ENCODE data around the gene ATG10. TPM values are rescaled to one million over a fixed set of nuclear protein-coding genes. Genes with fewer than 3 reads are reported as not detected.

Gene ATG10
- total RNA-seq, 4 donors from 2014 or later = 4.8 to 13.7 (median 8.4) TPM

DNA sequence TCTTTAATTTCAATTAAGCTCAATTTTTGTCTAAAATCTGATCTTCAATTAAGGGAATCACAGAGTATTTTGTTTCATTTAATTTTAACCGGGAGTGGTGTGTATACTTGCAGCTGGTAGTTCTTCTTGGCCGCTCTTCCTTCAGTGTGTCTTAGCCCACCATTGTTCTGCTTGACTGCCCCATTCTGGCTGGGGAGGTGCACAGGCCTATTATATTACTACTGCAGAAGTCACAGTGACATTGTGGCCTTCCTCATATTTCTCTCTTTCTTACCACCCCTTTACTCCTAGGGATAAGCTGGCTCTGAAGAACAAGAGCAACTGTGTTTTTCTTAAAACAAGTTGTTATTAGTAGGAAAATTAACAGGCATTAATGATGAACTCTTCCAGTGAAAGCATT, 123.7 kb downstream of the ATG10 start:
- no peak for TF ChIP-seq POLR2A (IDR thresholded peaks at IDR 0.05)
- TF ChIP-seq, protein P1, sequence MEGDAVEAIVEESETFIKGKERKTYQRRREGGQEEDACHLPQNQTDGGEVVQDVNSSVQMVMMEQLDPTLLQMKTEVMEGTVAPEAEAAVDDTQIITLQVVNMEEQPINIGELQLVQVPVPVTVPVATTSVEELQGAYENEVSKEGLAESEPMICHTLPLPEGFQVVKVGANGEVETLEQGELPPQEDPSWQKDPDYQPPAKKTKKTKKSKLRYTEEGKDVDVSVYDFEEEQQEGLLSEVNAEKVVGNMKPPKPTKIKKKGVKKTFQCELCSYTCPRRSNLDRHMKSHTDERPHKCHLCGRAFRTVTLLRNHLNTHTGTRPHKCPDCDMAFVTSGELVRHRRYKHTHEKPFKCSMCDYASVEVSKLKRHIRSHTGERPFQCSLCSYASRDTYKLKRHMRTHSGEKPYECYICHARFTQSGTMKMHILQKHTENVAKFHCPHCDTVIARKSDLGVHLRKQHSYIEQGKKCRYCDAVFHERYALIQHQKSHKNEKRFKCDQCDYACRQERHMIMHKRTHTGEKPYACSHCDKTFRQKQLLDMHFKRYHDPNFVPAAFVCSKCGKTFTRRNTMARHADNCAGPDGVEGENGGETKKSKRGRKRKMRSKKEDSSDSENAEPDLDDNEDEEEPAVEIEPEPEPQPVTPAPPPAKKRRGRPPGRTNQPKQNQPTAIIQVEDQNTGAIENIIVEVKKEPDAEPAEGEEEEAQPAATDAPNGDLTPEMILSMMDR (IDR thresholded peaks at IDR 0.05) = no peak
- intact Hi-C loops (cut with DNase I; ENCODE audit: low total_unique reads) = no loop called here
- no peak overlapping the region for H3K4me3 ChIP-seq (ENCODE audit: low read depth, poor library complexity, severe bottlenecking)
- DNase-seq (ENCODE audit: low spot score in 2 of 2) = no peak
- WGBS, 2 donors = 91 to 96% methylated on average over 2 of the region's 2 CpGs

DNA sequence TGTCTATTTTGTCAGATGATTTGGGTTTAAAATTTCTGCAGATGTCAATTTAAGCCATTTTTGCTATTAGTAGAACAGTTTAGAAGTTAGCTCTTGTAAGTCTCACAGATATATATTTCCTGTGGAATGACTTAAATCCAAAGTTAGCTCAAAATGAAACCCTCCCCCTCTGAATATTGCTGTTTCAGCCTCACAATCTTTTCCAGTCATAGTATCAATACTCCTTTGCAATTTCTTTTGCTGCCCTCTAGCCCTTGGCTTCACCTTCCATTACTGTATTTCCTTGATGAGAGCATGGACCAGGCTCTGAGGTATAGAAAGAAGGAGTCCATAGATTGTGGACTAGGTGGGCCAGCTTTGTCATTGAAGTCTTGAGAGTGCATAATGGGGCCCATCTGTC, 124.4 kb downstream of the ATG10 start:
- no peak for TF ChIP-seq POLR2A (IDR thresholded peaks at IDR 0.05)
- TF ChIP-seq, protein P1 (IDR thresholded peaks at IDR 0.05) = no peak
- no peak for DNase-seq (ENCODE audit: low spot score in 2 of 2)
- intact Hi-C loops (cut with DNase I; ENCODE audit: low total_unique reads) = no loop called here

DNA sequence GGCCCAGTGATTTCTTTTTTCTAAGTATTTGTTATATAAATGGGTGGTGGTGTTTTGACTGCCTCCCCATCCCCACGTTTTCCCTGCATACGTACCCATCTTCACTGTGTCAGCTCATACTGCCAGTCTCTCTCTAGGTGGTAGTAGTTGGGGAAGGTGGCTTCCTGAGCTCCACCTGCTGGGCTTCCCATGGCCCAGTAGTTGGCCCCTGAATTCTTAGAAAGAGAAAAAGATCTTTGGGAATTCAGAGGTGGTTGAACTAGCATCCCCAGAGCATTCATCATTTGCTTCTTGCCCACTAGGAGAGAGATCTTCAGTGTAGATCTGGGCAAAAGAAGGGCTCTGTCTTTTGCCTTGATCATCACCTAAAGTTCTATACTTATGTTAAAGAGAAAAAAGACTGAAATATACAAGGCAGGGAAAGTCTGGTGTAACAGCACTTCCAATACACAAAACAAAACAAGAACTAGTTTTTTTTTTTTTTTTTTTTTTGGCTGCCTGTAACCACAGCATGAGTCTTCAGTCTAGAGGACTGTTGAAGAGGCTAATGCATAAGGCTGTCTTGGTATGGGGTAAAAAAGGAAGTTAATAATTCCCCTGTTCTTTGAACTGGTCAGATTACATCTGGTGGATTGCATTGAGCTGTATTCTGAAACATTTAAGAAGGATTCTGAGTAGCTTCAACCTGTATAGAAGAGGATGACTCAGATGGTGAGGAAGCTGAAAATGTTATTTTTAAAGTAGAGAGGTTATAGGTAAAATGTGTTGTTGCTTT, 128.7 kb downstream of the ATG10 start:
- no peak for DNase-seq (ENCODE audit: low spot score in 2 of 2)
- no peak for TF ChIP-seq POLR2A (IDR thresholded peaks at IDR 0.05)
- TF ChIP-seq, protein P1 (IDR thresholded peaks at IDR 0.05) = no peak
- 89 to 90% methylated on average over 2 of the region's 2 CpGs for WGBS, 2 donors
- intact Hi-C loops (cut with DNase I; ENCODE audit: low total_unique reads) = no loop called here
- no peak overlapping the region for H3K4me3 ChIP-seq (ENCODE audit: low read depth, poor library complexity, severe bottlenecking)

More for the DNA sequence above, 124.4 kb downstream of the ATG10 start:
- no peak overlapping the region for H3K4me3 ChIP-seq (ENCODE audit: low read depth, poor library complexity, severe bottlenecking)

DNA sequence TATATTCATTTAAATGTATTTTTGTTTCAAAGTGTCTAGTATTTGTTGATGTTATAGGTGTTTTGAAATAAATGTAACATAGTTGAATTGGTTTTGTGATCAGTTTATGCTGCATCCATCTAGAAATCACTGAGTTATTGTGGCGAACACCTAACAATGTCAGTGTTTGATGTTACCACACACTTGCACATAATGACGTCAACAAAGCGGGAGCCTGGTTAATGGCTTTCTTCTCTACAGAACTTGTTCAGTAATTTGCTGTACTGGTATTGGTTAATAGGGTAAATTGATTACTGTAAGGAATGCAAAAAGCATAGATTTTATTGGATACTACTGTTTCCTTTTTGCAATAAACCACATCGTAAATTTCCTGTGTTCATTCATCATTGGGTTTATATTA, 133.0 kb downstream of the ATG10 start:
- 87 to 91% methylated on average over 4 of the region's 4 CpGs for WGBS, 2 donors
- DNase-seq (ENCODE audit: low spot score in 2 of 2) = no peak
- TF ChIP-seq, protein P1 (IDR thresholded peaks at IDR 0.05) = no peak
- no peak for TF ChIP-seq POLR2A (IDR thresholded peaks at IDR 0.05)
- H3K4me3 ChIP-seq (ENCODE audit: low read depth, poor library complexity, severe bottlenecking) = no peak overlapping the region
- intact Hi-C loops (cut with DNase I; ENCODE audit: low total_unique reads) = no loop called here

DNA sequence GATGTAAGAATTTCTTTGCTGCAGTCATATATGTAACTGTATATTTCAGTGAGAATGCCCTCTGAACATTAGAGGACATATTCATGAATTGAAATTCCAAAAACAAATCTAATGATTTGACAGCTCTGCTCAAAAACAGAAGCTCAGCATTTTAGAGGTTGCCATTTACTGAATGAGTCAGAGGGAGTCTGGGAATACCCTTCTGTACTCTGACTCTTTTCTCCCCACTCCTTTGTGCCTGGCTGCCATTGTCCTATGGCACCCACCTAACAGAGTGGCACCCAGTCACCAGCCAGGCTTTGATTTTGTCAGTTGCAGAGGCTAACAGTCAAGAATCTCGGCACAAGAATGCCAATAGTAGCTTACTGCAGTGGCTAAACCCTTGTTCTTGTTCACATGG, 133.6 kb downstream of the ATG10 start:
- intact Hi-C loops (cut with DNase I; ENCODE audit: low total_unique reads) = no loop called here
- no peak overlapping the region for H3K4me3 ChIP-seq (ENCODE audit: low read depth, poor library complexity, severe bottlenecking)
- WGBS, 2 donors = 62 to 76% methylated on average over 1 of the region's 1 CpG
- no peak for TF ChIP-seq POLR2A (IDR thresholded peaks at IDR 0.05)
- TF ChIP-seq, protein P1 (IDR thresholded peaks at IDR 0.05) = no peak
- DNase-seq (ENCODE audit: low spot score in 2 of 2) = no peak

DNA sequence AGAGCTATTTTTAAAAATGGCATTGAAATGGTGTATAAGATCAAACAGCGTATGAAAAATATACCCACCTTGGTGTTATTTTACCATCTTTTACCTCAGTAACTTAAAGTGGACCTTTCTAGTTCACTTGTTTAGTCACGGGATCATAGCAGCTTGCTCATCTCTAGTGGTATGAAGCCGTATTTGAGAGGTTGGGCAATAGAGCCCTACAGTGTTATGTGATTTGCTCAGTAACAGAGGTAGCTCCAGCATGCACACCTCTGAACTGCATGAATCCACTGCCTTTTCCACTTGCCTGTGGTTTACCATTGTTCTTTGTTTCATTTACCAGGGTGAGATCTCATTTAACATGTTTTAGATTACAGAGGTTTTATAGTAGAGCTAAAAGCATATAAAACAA, 134.4 kb downstream of the ATG10 start:
- no peak for DNase-seq (ENCODE audit: low spot score in 2 of 2)
- TF ChIP-seq, protein P1 (IDR thresholded peaks at IDR 0.05) = no peak
- TF ChIP-seq POLR2A (IDR thresholded peaks at IDR 0.05) = no peak
- H3K4me3 ChIP-seq (ENCODE audit: low read depth, poor library complexity, severe bottlenecking) = no peak overlapping the region
- 59% methylated on average over 3 of the region's 3 CpGs for WGBS, 2 donors
- intact Hi-C loops (cut with DNase I; ENCODE audit: low total_unique reads) = no loop called here

All from lower leg skin (tissue), 4 donors.